ENCODE results near the gene RNF121. TPM values are rescaled to one million over a fixed set of nuclear protein-coding genes. Genes with fewer than 3 reads are reported as not detected.
A peak's percentile ranks its signal among the peaks of the same experiment; 100 is the strongest.

RNF121 gene
- total and polyA plus RNA-seq, 2 donors (not counting 1 experiment from before 2014, with no cell fraction given) = 31.7 to 56.0 TPM

- TF ChIP-seq CTCF (IDR thresholded peaks at IDR 0.05) (no peak), EZH2 (IDR thresholded peaks at IDR 0.05; ENCODE audit: borderline replicate concordance, insufficient read depth, low read depth, low read length, poor library complexity, severe bottlenecking) (no peak)
- Mint-ChIP-seq H3K4me3 (no peak overlapping the region), H3K27me3 (no peaks in the 10 kb centered on the region), H3K9me3 (ENCODE audit: insufficient read depth) (no peaks in the 10 kb centered on the region), H3K27ac (no peak overlapping the region), H3K4me1 (peaks cover 43% of the 10 kb centered on the region)
- WGBS (ENCODE audit: insufficient coverage) = 100% methylated on average over 1 of the region's 3 CpGs
- peaks cover 19% of the 10 kb centered on the region for H3K79me2 ChIP-seq (ENCODE audit: control insufficient read depth, insufficient read depth, low read length)
- no peak overlapping the region for H3K27ac ChIP-seq (ENCODE audit: low read length in 2 of 2)
- POLR2A ChIA-PET = no interaction called here
- H3K4me2 ChIP-seq (replicated peaks; ENCODE audit: low read depth, low read length, poor library complexity, severe bottlenecking) = no peak overlapping the region
- peaks cover 42 to 54% of the 10 kb centered on the region in 2 donors for H3K4me1 ChIP-seq (ENCODE audit: control insufficient read depth in 2 of 2, insufficient read depth in 2 of 2, low read length in 2 of 2)
- ATAC-seq (ENCODE audit: low read depth) = no peak
- H3K9me3 ChIP-seq (ENCODE audit: control extremely low read depth in 1 of 3, control insufficient read depth in 2 of 3, insufficient read depth in 1 of 3, low read length in 2 of 3) = no peaks in the 10 kb centered on the region
- no peaks in the 10 kb centered on the region for H4K20me1 ChIP-seq (ENCODE audit: control insufficient read depth, insufficient read depth, low read length, poor library complexity, severe bottlenecking)
- intact Hi-C loops (cut with micrococcal nuclease) = no loop called here
- H3K27me3 ChIP-seq (replicated peaks in 1 of 4; ENCODE audit: control extremely low read depth in 1 of 4, control insufficient read depth in 3 of 4, insufficient read depth in 4 of 4, low read length in 3 of 4) = no peaks in the 10 kb centered on the region
- no peak overlapping the region for H2AFZ ChIP-seq (ENCODE audit: insufficient read depth, low read depth, low read length, poor library complexity, severe bottlenecking)
- H3K36me3 ChIP-seq (replicated peaks in 1 of 2; ENCODE audit: control extremely low read depth in 1 of 2, control insufficient read depth in 1 of 2, extremely low read depth in 1 of 2, insufficient read depth in 2 of 2, low read length in 1 of 2) = peaks cover 3 to 10% of the 10 kb centered on the region in 2 experiments
- no peak overlapping the region for H3K9ac ChIP-seq (ENCODE audit: low read length)
- CTCF ChIA-PET = interaction anchor here (0.9 to 5.5 kb wide), 4 partner anchors 10 to 156 kb away, joined by 3 to 29 read pairs (median 5); partner anchors contain the start of gene IL18BP
- H3K4me3 ChIP-seq (ENCODE audit: control extremely low read depth in 1 of 5, extremely low read depth in 1 of 5, insufficient read depth in 1 of 5, low read depth in 2 of 5, low read length in 4 of 5) = no peak overlapping the region
- DNase-seq = no peak
Measured at GRCh38 chr11:71988050-71988449, 59.2 kb downstream of the RNF121 start.

- no peaks in the 10 kb centered on the region for H3K27me3 Mint-ChIP-seq
- no peak overlapping the region for H3K4me3 ChIP-seq (ENCODE audit: control extremely low read depth in 1 of 5, extremely low read depth in 1 of 5, insufficient read depth in 1 of 5, low read depth in 2 of 5, low read length in 4 of 5)
- peak overlapping the region; percentile 4 for H3K27ac Mint-ChIP-seq
- no peak overlapping the region for H2AFZ ChIP-seq (ENCODE audit: insufficient read depth, low read depth, low read length, poor library complexity, severe bottlenecking)
- H3K4me3 Mint-ChIP-seq = no peak overlapping the region
- H3K4me2 ChIP-seq (replicated peaks; ENCODE audit: low read depth, low read length, poor library complexity, severe bottlenecking) = no peak overlapping the region
- H3K36me3 ChIP-seq (replicated peaks in 1 of 2; ENCODE audit: control extremely low read depth in 1 of 2, control insufficient read depth in 1 of 2, extremely low read depth in 1 of 2, insufficient read depth in 2 of 2, low read length in 1 of 2) = peaks cover 0 to 3% of the 10 kb centered on the region in 2 experiments
- intact Hi-C loops (cut with micrococcal nuclease) = loop anchor here (5.0 kb wide), 2 partner anchors 52 to 58 kb away; no protein-coding TSS in a partner anchor
- H3K9me3 Mint-ChIP-seq (ENCODE audit: insufficient read depth) = no peaks in the 10 kb centered on the region
- no peaks in the 10 kb centered on the region for H3K27me3 ChIP-seq (replicated peaks in 1 of 4; ENCODE audit: control extremely low read depth in 1 of 4, control insufficient read depth in 3 of 4, insufficient read depth in 4 of 4, low read length in 3 of 4)
- peaks cover 0 to 5% (median 0%) of the 10 kb centered on the region in 3 donors for H3K9me3 ChIP-seq (ENCODE audit: control extremely low read depth in 1 of 3, control insufficient read depth in 2 of 3, insufficient read depth in 1 of 3, low read length in 2 of 3)
- CTCF ChIA-PET = interaction anchor here (1.4 to 5.5 kb wide), 2 partner anchors 13 to 25 kb away, joined by 5 to 29 read pairs; no protein-coding TSS in a partner anchor
- H4K20me1 ChIP-seq (ENCODE audit: control insufficient read depth, insufficient read depth, low read length, poor library complexity, severe bottlenecking) = no peaks in the 10 kb centered on the region
- H3K4me1 Mint-ChIP-seq = peaks cover 55% of the 10 kb centered on the region
- H3K79me2 ChIP-seq (ENCODE audit: control insufficient read depth, insufficient read depth, low read length) = peaks cover 13% of the 10 kb centered on the region
- TF ChIP-seq EZH2 (IDR thresholded peaks at IDR 0.05; ENCODE audit: borderline replicate concordance, insufficient read depth, low read depth, low read length, poor library complexity, severe bottlenecking) (no peak), CTCF (IDR thresholded peaks at IDR 0.05) (no peak)
- H3K27ac ChIP-seq (ENCODE audit: low read length in 2 of 2) = no peak overlapping the region
- DNase-seq (no peak), ATAC-seq (ENCODE audit: low read depth) (no peak)
- H3K9ac ChIP-seq (ENCODE audit: low read length) = no peak overlapping the region
- peaks cover 47 to 65% of the 10 kb centered on the region in 2 donors for H3K4me1 ChIP-seq (ENCODE audit: control insufficient read depth in 2 of 2, insufficient read depth in 2 of 2, low read length in 2 of 2)
- POLR2A ChIA-PET = no interaction called here
- 0% methylated on average over 1 of the region's 3 CpGs for WGBS (ENCODE audit: insufficient coverage)
Measured at GRCh38 chr11:71990701-71991100, 61.9 kb downstream of the RNF121 start.
